H54 (cell line): ENCODE results near the gene SIPA1L3.
"Not testable (repeated sequence)": the region's sequence is repeated elsewhere in the genome, so short reads cannot be mapped to it uniquely, and the experiment has no call there.

ENCODE experiments used
- DNase-seq: peaks from one replicate; pipeline ENCODE4 v3.0.0; 2011; ENCODE audit warnings: low spot score, mixed read lengths; ENCODE audit not compliant: insufficient read length
- FAIRE-seq: peaks from 3 replicates; lab custom pipeline; 2011; peaks lifted over from hg19 to GRCh38; lab: Jason Lieb, UNC
- POLR2A ChIP-seq: IDR thresholded peaks from 2 replicates; pipeline ENCODE4 v1.6.1; 2011; ENCODE audit warnings: low read depth, mild to moderate bottlenecking, low read length

Gene SIPA1L3

DNA sequence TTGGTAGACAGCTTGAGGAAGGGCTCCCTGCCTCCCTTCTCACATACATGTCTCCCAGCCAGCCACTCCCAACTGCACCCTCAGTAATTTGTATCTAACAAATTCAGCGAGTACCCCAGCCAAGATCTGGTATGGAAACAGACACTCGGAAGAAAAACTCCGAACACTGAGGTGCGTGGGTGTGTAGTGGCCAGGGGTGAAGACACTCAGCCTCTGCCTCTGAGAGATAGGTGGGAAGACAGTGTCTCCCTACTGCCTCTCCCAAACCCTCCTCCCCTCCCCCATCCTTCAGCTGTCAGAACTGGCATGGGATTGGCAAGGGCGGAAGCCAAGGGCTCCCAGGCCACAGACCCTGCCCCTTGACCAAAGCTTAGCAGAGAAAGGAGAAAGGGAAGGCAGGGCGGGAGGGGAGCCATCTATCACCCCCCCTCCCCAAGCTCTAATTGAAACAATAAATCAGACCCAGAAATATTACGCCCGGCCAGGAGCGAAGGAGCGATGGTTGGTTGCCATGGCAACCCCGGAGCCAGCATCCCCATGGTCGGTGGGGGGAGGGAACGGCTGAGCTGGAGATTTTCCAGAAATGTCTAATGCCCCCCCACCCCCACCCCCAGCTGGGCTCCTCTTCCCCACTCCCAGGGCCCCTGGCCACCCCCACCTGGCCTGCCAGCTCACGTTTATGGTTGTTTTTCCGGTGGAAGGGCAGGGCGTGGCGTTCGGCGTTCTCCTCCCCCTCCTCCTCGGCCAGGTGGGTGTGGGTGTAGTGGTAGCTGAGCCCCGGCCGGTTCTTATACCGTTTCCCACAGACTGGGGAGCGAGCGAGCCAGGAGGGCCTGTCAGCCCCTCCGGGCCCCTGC lies 310.0 kb downstream of the SIPA1L3 start:
- TF ChIP-seq POLR2A = no peak
- no peak for DNase-seq
- no peak for FAIRE-seq

DNA sequence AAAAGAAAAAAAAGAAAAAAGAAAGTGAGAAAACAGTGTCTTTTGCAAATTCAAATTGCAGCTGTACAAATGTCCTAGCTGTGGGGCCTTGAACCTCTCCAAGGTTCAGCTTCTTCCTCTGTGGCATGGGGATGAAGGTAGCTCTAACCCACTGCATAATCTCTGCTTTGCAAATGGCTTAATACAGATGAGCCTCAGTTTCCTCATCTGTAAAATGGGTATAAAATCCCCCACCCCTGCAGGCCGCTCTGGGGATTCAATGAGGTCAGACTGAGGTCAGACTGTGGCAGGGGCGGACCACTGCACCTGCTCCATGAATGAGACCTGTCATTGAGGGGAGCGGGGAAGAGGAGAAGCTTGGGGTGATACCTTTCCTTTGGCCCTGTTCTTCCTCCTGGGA lies 311.2 kb downstream of the SIPA1L3 start:
- FAIRE-seq = no peak
- TF ChIP-seq POLR2A = no peak
- no peak for DNase-seq

DNA sequence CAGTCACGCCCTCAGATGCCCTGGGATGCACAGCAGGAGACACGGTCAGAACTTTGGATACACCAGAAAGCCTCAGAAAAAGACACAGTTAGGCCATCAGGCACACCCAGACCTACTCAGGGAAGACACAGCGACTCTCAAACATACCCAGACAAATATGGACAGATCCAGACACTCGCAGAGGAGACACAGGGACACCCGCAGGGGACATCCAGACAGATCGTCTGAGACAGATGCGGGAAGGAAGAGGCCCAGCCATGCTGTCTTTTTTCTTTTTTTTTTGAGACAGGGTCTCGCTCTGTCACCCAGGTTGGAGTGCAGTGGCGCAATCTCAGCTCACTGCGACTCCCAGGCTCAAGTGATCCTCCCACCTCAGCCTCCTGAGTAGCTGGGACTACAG lies 312.2 kb downstream of the SIPA1L3 start:
- TF ChIP-seq POLR2A = no peak
- no peak for DNase-seq
- no peak for FAIRE-seq

DNA sequence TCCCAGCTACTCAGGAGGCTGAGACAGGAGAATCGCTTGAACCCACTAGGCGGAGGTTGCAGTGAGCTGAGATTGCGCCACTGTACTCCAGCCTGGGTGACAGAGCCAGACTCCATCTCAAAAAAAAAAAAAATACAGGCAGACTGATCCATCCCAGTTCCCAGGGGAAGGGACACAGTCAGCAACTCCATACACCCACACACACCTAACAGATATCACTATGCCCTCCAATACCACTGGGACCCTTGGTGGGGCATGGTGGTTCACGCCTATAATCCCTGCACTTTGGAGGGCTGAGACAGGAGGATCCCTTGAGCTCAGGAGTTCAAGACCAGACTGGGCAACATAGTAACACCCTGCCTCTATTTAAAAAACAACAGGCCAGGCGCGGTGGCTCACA lies 314.4 kb downstream of the SIPA1L3 start:
- no peak for FAIRE-seq
- no peak for TF ChIP-seq POLR2A

DNA sequence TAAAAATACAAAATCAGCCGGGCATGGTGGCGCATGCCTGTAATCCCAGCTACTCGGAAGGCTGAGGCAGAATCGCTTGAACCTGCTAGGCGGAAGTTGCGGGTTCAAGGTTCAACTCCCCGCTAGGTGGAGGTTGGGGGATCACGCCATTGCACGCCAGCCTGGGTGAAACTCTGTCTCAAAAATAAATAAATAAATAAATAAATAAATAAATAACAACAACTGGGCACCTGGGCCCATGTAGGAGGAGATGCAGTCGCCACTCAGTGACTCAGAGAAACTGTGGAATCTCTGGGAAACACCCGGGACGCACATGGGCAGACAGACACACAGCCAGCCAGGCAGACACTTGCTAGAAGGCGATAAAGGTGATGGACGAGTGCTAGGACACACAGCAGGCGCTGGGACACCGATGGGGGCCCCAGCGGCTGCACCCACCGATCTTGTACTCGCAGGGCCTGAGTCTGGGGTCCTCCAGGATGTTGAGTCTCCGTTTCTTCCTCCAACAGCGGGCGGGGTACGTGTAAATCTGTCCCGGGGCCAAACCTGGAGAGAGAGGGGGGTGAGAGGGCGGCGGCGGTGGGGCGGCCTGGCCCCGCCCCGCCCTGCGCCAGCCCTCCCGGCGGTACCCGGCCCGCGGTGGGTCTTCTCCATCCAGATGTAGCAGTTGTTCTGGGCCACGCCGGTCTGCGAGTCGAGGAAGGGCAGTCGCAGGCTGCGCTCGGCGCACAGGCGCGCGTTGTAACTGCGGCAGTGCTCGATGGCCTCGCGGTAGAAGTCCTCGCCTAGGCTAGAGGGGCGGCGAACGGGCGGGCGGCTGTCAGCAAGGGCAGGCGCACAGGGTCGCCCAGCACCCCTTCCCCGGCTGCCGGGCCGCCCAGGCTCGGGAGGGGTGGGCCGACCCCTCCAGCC lies 315.2 kb downstream of the SIPA1L3 start:
- no peak for DNase-seq
- TF ChIP-seq POLR2A = no peak
- no peak for FAIRE-seq

More for the DNA sequence above, 314.4 kb downstream of the SIPA1L3 start:
- no peak for DNase-seq

DNA sequence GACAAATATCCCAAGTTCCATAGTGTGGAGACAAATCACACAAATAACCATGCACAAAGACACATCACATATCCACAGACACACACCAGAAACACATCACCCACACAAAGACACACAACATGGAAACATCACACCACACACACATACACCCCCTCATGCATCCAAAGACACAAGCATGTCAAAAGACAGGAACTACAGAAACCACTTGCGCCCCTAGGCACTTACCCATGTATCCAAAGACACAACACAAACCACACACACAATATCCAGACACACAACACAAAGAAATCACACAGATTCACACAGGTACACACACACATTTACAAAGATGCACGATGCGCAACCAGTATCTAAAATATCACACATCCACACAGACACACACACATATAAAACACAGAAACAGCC lies 316.1 kb downstream of the SIPA1L3 start:
- FAIRE-seq (no peak), DNase-seq (no peak)
- no peak for TF ChIP-seq POLR2A

DNA sequence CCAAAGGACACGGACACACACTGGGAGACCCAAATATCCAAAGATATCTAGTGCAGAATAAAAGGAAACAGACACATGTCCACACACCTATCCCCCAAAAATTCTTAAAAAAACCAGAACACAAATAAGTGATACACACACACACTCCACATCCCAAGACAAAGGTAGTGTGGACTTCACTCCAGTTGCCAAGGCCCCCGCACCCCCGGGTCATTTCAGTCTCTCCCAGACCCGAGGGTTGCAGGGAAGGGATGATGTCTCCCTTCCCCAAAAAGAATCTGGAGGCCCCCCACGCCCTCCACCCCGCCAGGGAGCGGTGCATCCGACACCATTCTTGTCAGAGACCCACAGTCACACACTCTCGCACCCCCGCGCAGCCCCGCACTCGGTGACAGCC lies 316.6 kb downstream of the SIPA1L3 start:
- FAIRE-seq (no peak), DNase-seq (no peak)
- TF ChIP-seq POLR2A = no peak

DNA sequence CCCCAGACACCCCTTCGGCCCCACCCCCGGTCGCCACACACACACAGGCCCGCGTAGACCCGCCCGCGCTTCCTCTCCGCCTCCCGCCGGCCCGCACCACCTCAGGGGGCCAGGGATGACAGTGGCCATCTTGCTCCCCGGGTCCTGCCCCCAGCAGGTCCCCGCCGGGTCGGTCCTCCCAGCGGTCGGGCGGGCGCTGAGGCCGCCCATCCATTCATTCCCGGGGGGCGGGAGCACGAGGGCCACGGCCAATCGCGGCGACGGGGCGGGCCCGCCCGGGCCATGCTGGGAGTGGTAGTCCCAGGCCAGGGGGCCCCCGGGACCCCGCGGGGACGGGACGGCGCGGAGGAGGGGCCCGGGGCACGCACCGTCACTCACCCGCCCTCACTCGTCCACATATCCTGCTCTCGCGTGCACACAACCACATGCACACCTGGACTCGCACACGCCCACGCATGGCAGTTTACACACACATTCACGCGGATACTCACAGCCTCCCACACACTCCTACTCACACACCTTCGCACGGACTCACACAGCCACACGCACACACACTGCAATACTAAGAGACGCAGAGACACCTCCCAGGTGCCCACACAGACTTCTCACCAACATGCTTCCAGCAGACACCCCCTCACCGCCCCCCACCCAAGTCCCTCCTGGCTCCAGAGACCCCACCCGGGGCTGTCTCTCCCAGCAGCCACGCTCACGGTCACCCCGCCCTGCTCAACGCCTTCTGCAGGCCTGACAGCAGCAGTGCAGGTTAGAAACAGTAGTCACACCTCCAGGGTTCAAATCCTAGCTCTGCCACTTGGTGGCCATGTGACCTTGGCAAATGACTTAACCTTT lies 317.2 kb downstream of the SIPA1L3 start, which contains the start of gene DPF1:
TSS of gene DPF1 (minus strand) at position 209 of the 849 bp plus-strand sequence. CDS start at position 129, 80 bp downstream.
- DNase-seq (peak; percentile 100), FAIRE-seq (no peak)
- peak; percentile 65 for TF ChIP-seq POLR2A

DNA sequence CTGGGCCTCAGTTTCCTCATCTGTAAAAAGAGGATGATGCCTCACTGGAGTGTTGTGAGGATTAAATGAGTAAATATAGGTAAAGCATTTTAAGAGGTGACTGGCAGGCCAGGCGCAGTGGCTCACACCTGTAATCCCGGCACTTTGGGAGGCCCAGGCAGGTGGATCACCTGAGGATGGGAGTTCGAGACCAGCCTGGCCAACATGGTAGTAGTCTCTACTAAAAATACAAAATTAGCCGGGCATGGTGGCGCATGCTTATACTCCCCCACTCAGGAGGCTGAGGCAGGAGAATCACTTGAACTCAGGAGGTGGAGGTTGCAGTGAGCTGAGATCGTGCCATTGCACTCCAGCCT lies 317.8 kb downstream of the SIPA1L3 start:
- FAIRE-seq = not testable (repeated sequence)

DNA sequence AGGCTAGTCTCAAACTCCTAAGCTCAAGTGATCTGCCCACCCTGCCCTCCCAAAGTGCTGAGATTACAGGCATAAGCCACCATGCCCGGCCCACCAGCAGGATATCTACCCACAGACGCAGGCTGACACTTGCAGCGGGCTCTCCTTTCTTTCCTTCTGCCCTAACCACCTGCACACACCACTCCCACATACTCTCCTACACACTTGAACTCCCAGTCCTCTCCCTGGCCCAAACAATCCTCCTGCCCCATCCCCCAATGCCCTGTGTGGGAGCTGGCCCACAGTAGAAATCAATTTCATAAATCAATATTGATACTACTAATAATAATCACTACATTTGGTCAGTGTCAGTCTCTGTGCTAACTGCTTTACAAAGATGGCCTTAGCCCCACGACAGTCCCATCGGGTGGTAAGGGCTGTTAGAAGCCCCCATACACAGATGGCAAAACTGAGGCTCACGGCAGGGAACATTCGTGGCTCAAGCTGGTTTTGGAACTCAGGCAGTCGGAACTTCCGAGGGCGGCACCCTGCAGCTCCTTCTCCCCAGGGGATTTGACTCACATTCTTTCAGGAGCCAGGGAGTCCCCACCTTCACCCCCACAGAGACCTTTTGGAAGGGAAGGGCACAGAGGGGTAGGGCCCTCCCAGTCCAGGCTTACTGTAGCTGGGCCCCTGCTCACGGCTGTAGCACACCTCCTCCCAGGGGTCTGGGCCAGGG lies 320.4 kb downstream of the SIPA1L3 start:
- no peak for DNase-seq
- FAIRE-seq = no peak
- TF ChIP-seq POLR2A = no peak

More for the DNA sequence above, 317.8 kb downstream of the SIPA1L3 start:
- DNase-seq = not testable (repeated sequence)

DNA sequence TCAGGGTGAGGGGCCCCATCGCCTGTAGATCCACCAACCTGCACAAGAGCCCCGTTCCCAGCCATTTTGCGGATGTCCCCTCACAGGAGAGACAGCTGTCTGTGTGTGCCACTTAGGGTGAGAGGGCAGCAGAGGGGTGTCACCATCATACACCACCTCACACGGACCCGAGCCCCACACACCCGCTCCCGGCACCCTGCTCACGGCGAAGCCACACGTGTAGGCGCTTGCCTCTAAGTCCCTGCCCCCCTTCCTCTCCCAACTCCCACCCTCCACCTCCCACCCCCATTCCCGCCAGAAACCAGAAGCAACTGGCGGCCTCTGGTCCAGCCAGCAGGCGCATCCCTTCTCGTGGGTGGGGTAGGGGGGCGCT lies 321.0 kb downstream of the SIPA1L3 start:
- DNase-seq = no peak
- no peak for FAIRE-seq
- TF ChIP-seq POLR2A = no peak

DNA sequence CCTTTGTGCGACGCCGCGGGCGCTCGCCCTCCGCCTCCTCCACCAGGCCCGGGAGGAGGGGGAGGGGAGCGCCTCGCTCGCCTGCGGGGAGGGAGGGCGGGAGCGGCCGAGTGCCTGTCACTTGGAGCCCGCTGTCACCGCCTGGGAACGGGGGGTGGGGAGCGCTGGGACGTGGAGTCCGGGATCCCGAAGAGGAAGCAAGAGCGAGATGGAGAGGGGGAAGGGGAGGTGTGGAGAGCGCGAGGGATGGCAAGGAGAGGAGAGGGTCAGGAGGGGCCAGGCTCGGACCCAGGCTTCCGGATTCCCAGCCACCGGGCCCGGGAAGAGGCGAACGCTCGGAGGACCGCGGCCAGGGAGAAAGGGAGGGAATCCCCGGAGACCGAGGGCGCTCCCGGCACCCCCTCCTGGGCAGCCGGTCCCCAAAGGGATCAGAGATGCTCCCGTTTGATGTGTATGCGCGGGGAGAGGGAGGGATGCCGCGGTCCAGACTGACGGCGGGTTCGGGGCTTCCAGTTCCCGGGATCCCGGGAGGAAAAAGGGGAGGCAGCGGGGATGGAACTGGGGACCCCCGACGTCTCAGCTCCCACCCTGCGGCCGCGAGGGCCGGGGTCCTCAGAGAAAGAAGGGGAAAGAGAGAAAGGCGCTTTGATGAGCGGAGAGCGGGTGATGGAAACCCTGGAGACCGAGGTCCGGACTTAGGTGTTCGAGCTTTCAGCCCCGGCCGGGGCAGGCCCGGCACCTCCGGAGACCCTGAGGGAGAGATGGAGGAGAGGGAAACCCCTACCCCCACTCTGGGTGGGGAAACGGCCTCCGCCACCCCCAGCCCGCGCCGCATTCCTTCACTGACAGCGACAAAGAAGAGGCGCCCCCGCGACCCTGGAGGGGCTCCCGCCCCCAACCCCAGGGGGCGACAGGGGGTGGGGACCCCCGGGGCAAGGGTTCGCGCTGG lies 321.8 kb downstream of the SIPA1L3 start:
- FAIRE-seq (no peak), DNase-seq (no peak)
- no peak for TF ChIP-seq POLR2A
